HEK293 (cell line): ENCODE data around the gene TTC6.

ENCODE experiments used
- CTCF ChIA-PET: fragments of 350-600 bp; formaldehyde crosslinking; extraction: SDS; loops from one replicate; lab custom pipeline; 2021; ENCODE audit warnings: antibody characterized with exemption; lab: Yijun Ruan, JAX
- POLR2A ChIA-PET: fragments of 300-600 bp; formaldehyde crosslinking; extraction: SDS; loops from one replicate; lab custom pipeline; 2020; ENCODE audit warnings: antibody characterized with exemption, inconsistent platforms; lab: Yijun Ruan, JAX
- H3K27ac ChIP-seq: fragments of 200-500 bp; sonication (Bioruptor generic); 2 replicates; pipeline ENCODE4 v1.5.1; 2014; ENCODE audit warnings: low read depth, low read length, control low read depth, inconsistent platforms; ENCODE audit errors: extremely low read depth
- H3K36me3 ChIP-seq, 2 experiments: fragments of 200-500 bp in 1 of 2; sonication (Bioruptor generic) in 1 of 2; 1 replicate in 1 of 2; 2 replicates in 1 of 2; pipeline ENCODE4 v1.5.1; 2014 to 2017; ENCODE audit warnings: inconsistent platforms in 2 of 2, low read length in 2 of 2; ENCODE audit not compliant: control insufficient read depth in 2 of 2, insufficient read depth in 1 of 2
- H3K4me1 ChIP-seq: fragments of 200-500 bp; sonication (Bioruptor generic); 2 replicates; pipeline ENCODE4 v1.5.1; 2014; ENCODE audit warnings: mild to moderate bottlenecking, low read length, inconsistent platforms; ENCODE audit not compliant: control insufficient read depth, insufficient read depth
- H3K4me3 ChIP-seq: 2 replicates; pipeline ENCODE4 v1.5.1; 2011; ENCODE audit warnings: low read depth, mild to moderate bottlenecking, control low read depth, low read length, moderate library complexity
- H3K9me3 ChIP-seq: fragments of 200-500 bp; sonication (Bioruptor generic); 2 replicates; pipeline ENCODE4 v1.5.1; 2014; ENCODE audit warnings: low read depth, low read length, inconsistent platforms; ENCODE audit not compliant: control insufficient read depth, insufficient read depth
- GLI2 ChIP-seq: fragments of 450-650 bp; formaldehyde crosslinking; IDR thresholded peaks from 2 replicates; pipeline ENCODE4; 2017; ENCODE audit warnings: missing biosample characterization, missing genetic modification characterization, low read depth, borderline replicate concordance
- HOXA7 ChIP-seq: sonication (generic); formaldehyde crosslinking; IDR thresholded peaks from 2 replicates; pipeline ENCODE4 v1.8.1; 2022; ENCODE audit warnings: missing genetic modification reagents, borderline replicate concordance
- SCRT1 ChIP-seq: fragments of 450-650 bp; formaldehyde crosslinking; IDR thresholded peaks from 2 replicates; pipeline ENCODE4 v1.5.1; 2016; ENCODE audit warnings: missing biosample characterization, missing genetic modification characterization, borderline replicate concordance
- ZNF169 ChIP-seq: fragments of 450-650 bp; formaldehyde crosslinking; IDR thresholded peaks from 2 replicates; pipeline ENCODE4 v1.5.1; 2016; ENCODE audit warnings: missing biosample characterization, missing genetic modification characterization
- ZNF184 ChIP-seq: fragments of 450-650 bp; IDR thresholded peaks from 2 replicates; pipeline ENCODE4 v1.5.1; 2018; ENCODE audit warnings: missing biosample characterization, mild to moderate bottlenecking, missing genetic modification characterization
- ZNF24 ChIP-seq: fragments of 450-650 bp; formaldehyde crosslinking; IDR thresholded peaks from 2 replicates; pipeline ENCODE4 v1.5.1; 2016; ENCODE audit warnings: missing biosample characterization, missing genetic modification characterization
- ZNF266 ChIP-seq: fragments of 450-650 bp; formaldehyde crosslinking; IDR thresholded peaks from 2 replicates; pipeline ENCODE4 v1.5.1; 2016; ENCODE audit warnings: missing biosample characterization, missing genetic modification characterization, low read depth
- ZNF341 ChIP-seq: fragments of 450-650 bp; formaldehyde crosslinking; IDR thresholded peaks from 2 replicates; pipeline ENCODE4; 2016; ENCODE audit warnings: low read depth, missing biosample characterization, missing genetic modification characterization
- ZNF366 ChIP-seq: fragments of 450-650 bp; formaldehyde crosslinking; conservative IDR thresholded peaks from 2 replicates; pipeline ENCODE4 v1.5.1; 2016; ENCODE audit warnings: missing biosample characterization, missing genetic modification characterization
- ZNF404 ChIP-seq: fragments of 450-650 bp; formaldehyde crosslinking; IDR thresholded peaks from 2 replicates; pipeline ENCODE4 v1.5.1; 2017; ENCODE audit warnings: missing biosample characterization, missing genetic modification characterization
- ZNF596 ChIP-seq: fragments of 450-650 bp; IDR thresholded peaks from 2 replicates; pipeline ENCODE4 v1.5.0; 2018; ENCODE audit warnings: missing biosample characterization, mild to moderate bottlenecking, missing genetic modification characterization, moderate library complexity
- ZNF623 ChIP-seq: fragments of 450-650 bp; formaldehyde crosslinking; IDR thresholded peaks from 2 replicates; pipeline ENCODE4 v1.5.1; 2016; ENCODE audit warnings: missing biosample characterization, missing genetic modification characterization
- ZNF654 ChIP-seq: fragments of 450-650 bp; formaldehyde crosslinking; IDR thresholded peaks from 2 replicates; pipeline ENCODE4 v1.5.1; 2016; ENCODE audit warnings: low read depth, missing biosample characterization, missing genetic modification characterization
- ZNF701 ChIP-seq: fragments of 450-650 bp; formaldehyde crosslinking; IDR thresholded peaks from 2 replicates; pipeline ENCODE4 v1.5.1; 2016; ENCODE audit warnings: missing biosample characterization, missing genetic modification characterization
- ZNF837 ChIP-seq: fragments of 450-650 bp; formaldehyde crosslinking; IDR thresholded peaks from 2 replicates; pipeline ENCODE4 v1.5.1; 2016; ENCODE audit warnings: missing biosample characterization, missing genetic modification characterization
- TF ChIP-seq, protein P1 (sequence below): fragments of 450-650 bp; formaldehyde crosslinking; IDR thresholded peaks from 2 replicates; pipeline ENCODE4 v1.5.1; 2016; ENCODE audit warnings: missing biosample characterization, missing genetic modification characterization
- TF ChIP-seq, protein P2 (sequence below): fragments of 450-650 bp; formaldehyde crosslinking; IDR thresholded peaks from 2 replicates; pipeline ENCODE4 v1.5.1; 2016; ENCODE audit warnings: missing biosample characterization, missing genetic modification characterization
- TF ChIP-seq, protein P3 (sequence below): fragments of 450-650 bp; formaldehyde crosslinking; conservative IDR thresholded peaks from 2 replicates; pipeline ENCODE4 v1.5.1; 2016; ENCODE audit warnings: low read depth, missing biosample characterization, missing genetic modification characterization

Gene TTC6

DNA sequence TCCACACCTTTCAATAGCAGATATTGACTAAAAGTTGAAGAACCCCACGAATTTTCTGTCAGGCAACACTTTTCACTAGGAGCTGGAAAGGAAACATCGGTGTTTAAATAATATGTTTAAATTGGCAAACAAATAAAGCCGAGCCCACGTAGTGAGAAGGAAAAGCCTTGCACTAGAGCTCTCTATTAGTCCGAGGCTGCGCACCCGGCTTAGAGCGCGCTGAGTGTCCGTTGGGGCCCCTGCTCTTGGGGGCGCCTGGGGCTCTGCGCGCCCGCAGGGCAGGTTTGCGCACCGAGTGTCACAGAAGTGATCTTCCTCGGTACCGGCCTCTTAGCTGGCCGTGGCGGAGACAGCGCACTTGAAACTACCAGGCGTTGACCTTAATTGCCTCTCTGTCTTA, 6.4 kb downstream of the TTC6 start:
- CTCF ChIA-PET: no interaction called here
- H3K36me3 ChIP-seq: no peaks in the 10 kb centered on the region
- H3K9me3 ChIP-seq: no peaks in the 10 kb centered on the region
- no peak overlapping the region for H3K4me3 ChIP-seq
- POLR2A ChIA-PET: no interaction called here
- no peaks in the 10 kb centered on the region for H3K4me1 ChIP-seq
- no peak overlapping the region for H3K27ac ChIP-seq
- TF ChIP-seq, protein P1, sequence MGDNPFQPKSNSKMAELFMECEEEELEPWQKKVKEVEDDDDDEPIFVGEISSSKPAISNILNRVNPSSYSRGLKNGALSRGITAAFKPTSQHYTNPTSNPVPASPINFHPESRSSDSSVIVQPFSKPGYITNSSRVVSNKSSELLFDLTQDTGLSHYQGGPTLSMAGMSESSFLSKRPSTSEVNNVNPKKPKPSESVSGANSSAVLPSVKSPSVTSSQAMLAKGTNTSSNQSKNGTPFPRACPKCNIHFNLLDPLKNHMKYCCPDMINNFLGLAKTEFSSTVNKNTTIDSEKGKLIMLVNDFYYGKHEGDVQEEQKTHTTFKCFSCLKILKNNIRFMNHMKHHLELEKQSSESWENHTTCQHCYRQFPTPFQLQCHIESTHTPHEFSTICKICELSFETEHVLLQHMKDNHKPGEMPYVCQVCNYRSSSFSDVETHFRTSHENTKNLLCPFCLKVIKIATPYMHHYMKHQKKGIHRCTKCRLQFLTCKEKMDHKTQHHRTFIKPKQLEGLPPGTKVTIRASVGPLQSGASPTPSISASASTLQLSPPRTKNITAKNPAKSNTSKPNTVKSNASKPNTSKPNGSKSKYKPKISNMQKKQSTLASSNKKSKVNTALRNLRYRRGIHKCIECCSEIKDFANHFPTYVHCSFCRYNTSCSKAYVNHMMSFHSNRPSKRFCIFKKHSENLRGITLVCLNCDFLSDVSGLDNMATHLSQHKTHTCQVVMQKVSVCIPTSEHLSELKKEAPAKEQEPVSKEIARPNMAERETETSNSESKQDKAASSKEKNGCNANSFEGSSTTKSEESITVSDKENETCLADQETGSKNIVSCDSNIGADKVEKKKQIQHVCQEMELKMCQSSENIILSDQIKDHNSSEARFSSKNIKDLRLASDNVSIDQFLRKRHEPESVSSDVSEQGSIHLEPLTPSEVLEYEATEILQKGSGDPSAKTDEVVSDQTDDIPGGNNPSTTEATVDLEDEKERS (tag by site-specific recombination): no peak
- TF ChIP-seq SCRT1 (tag by site-specific recombination) (no peak), ZNF837 (tag by site-specific recombination) (no peak), GLI2 (tag by site-specific recombination) (no peak), ZNF654 (tag by site-specific recombination) (no peak), ZNF366 (tag by site-specific recombination) (no peak), ZNF24 (tag by site-specific recombination) (no peak), ZNF341 (tag by site-specific recombination) (no peak), ZNF169 (tag by site-specific recombination) (no peak), ZNF623 (no peak), ZNF596 (tag by site-specific recombination) (no peak), ZNF701 (tag by site-specific recombination) (no peak), ZNF184 (tag by site-specific recombination) (no peak), ZNF266 (tag by site-specific recombination) (no peak), ZNF404 (tag by site-specific recombination) (no peak), HOXA7 (no peak)
- TF ChIP-seq, protein P2, sequence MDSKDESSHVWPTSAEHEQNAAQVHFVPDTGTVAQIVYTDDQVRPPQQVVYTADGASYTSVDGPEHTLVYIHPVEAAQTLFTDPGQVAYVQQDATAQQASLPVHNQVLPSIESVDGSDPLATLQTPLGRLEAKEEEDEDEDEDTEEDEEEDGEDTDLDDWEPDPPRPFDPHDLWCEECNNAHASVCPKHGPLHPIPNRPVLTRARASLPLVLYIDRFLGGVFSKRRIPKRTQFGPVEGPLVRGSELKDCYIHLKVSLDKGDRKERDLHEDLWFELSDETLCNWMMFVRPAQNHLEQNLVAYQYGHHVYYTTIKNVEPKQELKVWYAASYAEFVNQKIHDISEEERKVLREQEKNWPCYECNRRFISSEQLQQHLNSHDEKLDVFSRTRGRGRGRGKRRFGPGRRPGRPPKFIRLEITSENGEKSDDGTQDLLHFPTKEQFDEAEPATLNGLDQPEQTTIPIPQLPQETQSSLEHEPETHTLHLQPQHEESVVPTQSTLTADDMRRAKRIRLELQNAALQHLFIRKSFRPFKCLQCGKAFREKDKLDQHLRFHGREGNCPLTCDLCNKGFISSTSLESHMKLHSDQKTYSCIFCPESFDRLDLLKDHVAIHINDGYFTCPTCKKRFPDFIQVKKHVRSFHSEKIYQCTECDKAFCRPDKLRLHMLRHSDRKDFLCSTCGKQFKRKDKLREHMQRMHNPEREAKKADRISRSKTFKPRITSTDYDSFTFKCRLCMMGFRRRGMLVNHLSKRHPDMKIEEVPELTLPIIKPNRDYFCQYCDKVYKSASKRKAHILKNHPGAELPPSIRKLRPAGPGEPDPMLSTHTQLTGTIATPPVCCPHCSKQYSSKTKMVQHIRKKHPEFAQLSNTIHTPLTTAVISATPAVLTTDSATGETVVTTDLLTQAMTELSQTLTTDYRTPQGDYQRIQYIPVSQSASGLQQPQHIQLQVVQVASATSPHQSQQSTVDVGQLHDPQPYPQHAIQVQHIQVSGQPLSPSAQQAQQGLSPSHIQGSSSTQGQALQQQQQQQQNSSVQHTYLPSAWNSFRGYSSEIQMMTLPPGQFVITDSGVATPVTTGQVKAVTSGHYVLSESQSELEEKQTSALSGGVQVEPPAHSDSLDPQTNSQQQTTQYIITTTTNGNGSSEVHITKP (tag by site-specific recombination): no peak
- TF ChIP-seq, protein P3, sequence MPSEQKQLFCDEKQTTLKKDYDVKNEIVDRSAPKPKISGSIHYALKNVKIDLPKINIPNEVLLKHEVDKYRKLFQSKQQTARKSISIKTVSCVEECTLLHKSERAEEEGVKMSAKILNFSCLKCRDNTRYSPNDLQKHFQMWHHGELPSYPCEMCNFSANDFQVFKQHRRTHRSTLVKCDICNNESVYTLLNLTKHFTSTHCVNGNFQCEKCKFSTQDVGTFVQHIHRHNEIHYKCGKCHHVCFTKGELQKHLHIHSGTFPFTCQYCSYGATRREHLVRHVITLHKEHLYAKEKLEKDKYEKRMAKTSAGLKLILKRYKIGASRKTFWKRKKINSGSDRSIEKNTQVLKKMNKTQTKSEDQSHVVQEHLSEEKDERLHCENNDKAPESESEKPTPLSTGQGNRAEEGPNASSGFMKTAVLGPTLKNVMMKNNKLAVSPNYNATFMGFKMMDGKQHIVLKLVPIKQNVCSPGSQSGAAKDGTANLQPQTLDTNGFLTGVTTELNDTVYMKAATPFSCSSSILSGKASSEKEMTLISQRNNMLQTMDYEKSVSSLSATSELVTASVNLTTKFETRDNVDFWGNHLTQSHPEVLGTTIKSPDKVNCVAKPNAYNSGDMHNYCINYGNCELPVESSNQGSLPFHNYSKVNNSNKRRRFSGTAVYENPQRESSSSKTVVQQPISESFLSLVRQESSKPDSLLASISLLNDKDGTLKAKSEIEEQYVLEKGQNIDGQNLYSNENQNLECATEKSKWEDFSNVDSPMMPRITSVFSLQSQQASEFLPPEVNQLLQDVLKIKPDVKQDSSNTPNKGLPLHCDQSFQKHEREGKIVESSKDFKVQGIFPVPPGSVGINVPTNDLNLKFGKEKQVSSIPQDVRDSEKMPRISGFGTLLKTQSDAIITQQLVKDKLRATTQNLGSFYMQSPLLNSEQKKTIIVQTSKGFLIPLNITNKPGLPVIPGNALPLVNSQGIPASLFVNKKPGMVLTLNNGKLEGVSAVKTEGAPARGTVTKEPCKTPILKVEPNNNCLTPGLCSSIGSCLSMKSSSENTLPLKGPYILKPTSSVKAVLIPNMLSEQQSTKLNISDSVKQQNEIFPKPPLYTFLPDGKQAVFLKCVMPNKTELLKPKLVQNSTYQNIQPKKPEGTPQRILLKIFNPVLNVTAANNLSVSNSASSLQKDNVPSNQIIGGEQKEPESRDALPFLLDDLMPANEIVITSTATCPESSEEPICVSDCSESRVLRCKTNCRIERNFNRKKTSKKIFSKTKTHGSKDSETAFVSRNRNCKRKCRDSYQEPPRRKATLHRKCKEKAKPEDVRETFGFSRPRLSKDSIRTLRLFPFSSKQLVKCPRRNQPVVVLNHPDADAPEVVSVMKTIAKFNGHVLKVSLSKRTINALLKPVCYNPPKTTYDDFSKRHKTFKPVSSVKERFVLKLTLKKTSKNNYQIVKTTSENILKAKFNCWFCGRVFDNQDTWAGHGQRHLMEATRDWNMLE (tag by site-specific recombination): no peak
